Fibroblast of the aortic adventitia (primary cell): ENCODE results near the gene SMOC2. TPM values are rescaled to one million over a fixed set of nuclear protein-coding genes. Genes with fewer than 3 reads are reported as not detected.

Experiments used
- DNase-seq: peaks from one replicate; pipeline ENCODE4 v3.0.0-alpha.2; 2010; ENCODE audit warnings: low read depth
- H3K4me3 ChIP-seq: 2 replicates; pipeline ENCODE4 v1.5.1; 2011; ENCODE audit warnings: low read depth, mild to moderate bottlenecking, control low read depth, low read length, moderate library complexity
- CTCF ChIP-seq: IDR thresholded peaks from 2 replicates; pipeline ENCODE4 v1.5.1; 2011; ENCODE audit warnings: mild to moderate bottlenecking, low read length, control low read depth, inconsistent platforms; ENCODE audit not compliant: insufficient read depth
- total RNA-seq: library from RNA; depleted of rRNA; stranded (reverse); fragments of >200 nt; gene quantifications from 2 replicates; pipeline ENCODE4 v1.2.3, GENCODE V29; 2012; ENCODE audit warnings: low replicate concordance

Gene SMOC2
- total RNA-seq, 1 donor, result 0.09 TPM

- TF ChIP-seq CTCF, result no peak
- no peak for DNase-seq
Measured at GRCh38 chr6:168558686-168559085, 117.7 kb downstream of the SMOC2 start.

GRCh38 chr6:168559574-168560098 is 118.7 kb downstream of the SMOC2 start:
- DNase-seq, result peak; percentile 84
- H3K4me3 ChIP-seq, result no peak overlapping the region
- no peak for TF ChIP-seq CTCF

More at GRCh38 chr6:168558686-168559085, 117.7 kb downstream of the SMOC2 start:
- no peak overlapping the region for H3K4me3 ChIP-seq

DNA sequence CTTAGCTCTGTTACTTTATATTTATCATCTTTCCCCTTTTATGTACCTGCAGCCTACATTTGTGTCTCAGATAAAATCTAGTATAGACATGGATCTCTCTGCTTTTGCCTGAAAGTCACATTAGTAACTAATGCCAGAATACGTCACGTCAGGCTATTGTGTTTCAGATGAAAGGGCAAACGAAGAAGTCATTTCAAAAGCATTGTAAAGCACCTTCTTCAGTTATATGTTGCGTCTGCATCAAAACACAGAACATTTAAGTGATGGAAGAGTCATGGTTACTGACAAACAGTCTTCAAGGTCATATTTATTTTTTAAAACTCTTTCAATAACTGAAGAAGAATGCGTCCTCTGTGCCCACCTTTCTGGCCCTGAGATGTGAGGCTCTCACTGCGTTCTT is 119.1 kb downstream of the SMOC2 start:
- peak; percentile 57 for DNase-seq
- TF ChIP-seq CTCF, result no peak
- no peak overlapping the region for H3K4me3 ChIP-seq

DNA sequence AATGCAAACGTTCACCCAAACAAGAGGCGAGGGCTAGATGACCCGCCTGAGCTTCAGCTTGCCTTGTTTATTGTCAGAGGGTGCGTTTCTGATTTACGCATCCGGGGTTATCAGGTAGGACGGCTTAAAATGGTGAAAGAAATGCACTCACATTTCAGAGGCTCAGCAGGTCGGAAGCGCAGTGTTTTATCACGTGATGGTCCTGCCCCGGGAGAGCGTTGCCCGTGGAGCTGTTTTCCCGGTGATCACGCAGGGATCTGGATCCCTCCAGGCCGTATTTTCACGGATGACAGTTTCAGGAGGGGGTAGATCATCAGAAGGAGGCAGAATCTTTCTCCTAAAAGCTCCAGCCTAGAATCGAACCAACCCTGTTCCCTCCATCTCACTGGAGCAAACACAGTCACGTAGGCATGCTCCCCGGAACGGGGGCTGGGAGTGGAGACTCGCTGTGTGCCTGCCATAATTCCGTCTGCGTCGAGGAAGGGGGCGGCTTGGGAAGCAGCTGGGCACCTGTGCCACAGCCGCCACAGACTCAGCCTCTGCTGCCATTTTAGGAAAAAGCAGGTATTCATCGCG is 121.7 kb downstream of the SMOC2 start:
- no peak for TF ChIP-seq CTCF
- DNase-seq, result no peak
- H3K4me3 ChIP-seq, result no peak overlapping the region

- TF ChIP-seq CTCF, result no peak
- no peak for DNase-seq
- no peak overlapping the region for H3K4me3 ChIP-seq
Measured at GRCh38 chr6:168563656-168564055, 122.7 kb downstream of the SMOC2 start.

DNA sequence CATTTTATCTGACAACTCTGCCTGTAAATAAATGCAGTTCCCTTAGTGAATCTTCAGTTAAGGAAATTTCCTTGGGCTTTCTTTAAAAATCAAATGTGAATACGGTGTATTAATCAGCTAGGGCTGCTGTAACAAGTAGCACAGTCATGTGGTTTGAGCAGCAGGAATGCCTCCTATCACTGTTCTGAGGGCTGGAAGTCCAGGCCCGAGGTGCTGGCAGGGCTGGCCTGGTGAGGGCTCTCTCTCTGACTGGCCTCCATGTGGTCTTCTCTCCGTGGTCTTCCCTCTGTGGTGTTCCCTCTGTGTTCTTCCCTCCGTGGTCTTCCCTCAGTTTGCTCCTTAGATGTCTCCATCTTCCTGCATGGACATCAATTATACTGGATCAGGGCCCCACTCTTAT is 124.1 kb downstream of the SMOC2 start:
- H3K4me3 ChIP-seq, result no peak overlapping the region
- no peak for TF ChIP-seq CTCF
- no peak for DNase-seq

DNA sequence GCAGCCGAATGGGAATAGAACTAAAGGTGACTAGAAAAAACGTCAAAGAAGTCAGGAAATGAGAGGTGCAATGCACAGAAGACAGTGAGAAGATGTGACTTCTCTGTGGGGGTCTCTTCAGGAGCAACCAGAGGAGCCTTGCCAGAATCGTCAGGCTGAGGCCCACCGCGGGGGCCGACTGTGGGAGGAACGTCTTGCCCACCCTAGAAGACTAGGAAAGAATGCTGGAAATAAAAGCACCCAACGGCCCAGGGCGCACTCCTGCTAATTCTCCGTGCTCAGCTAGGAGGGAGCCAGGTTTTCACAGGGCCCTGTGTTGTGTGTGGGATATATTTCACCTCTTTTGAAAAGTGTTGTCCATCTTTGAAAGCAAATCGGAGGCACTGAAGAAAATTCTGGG is 129.2 kb downstream of the SMOC2 start:
- no peak for DNase-seq
- no peak overlapping the region for H3K4me3 ChIP-seq
- TF ChIP-seq CTCF, result no peak
